ENCODE results near the gene CADM1.

The CADM1 gene

GRCh38 chr11:115363426-115363825, 140.8 kb downstream of the CADM1 start:
- H3K36me3 ChIP-seq (ENCODE audit: insufficient read depth) = no peaks in the 10 kb centered on the region
- H3K4me1 ChIP-seq (ENCODE audit: low read depth, poor library complexity, severe bottlenecking) = no peaks in the 10 kb centered on the region
- H3K27ac ChIP-seq = no peak overlapping the region
- no peak overlapping the region for H2AFZ ChIP-seq (ENCODE audit: low read depth)
- no peak for TF ChIP-seq CTCF (conservative IDR thresholded peaks at IDR 0.05; ENCODE audit: low read depth, low read length)
- H3K9ac ChIP-seq = no peak overlapping the region
- no peak overlapping the region for H3K4me2 ChIP-seq
- H3K79me2 ChIP-seq (ENCODE audit: insufficient read depth, low read depth) = no peaks in the 10 kb centered on the region
- no peak overlapping the region for H3K4me3 ChIP-seq (IDR thresholded peaks at IDR 0.05; ENCODE audit: insufficient read depth, low read depth, low read length)
- no peaks in the 10 kb centered on the region for H3K27me3 ChIP-seq (ENCODE audit: insufficient read depth, low read depth)
- H4K20me1 ChIP-seq (ENCODE audit: insufficient read depth) = no peaks in the 10 kb centered on the region

- Histone ChIP-seq H3K4me2 (no peak overlapping the region), H3K36me3 (ENCODE audit: insufficient read depth) (no peaks in the 10 kb centered on the region), H3K27me3 (ENCODE audit: insufficient read depth, low read depth) (no peaks in the 10 kb centered on the region), H2AFZ (ENCODE audit: low read depth) (no peak overlapping the region), H3K9ac (no peak overlapping the region), H3K79me2 (ENCODE audit: insufficient read depth, low read depth) (no peaks in the 10 kb centered on the region), H3K4me1 (ENCODE audit: low read depth, poor library complexity, severe bottlenecking) (no peaks in the 10 kb centered on the region), H3K4me3 (IDR thresholded peaks at IDR 0.05; ENCODE audit: insufficient read depth, low read depth, low read length) (no peak overlapping the region), H3K27ac (no peak overlapping the region), H4K20me1 (ENCODE audit: insufficient read depth) (no peaks in the 10 kb centered on the region)
- TF ChIP-seq CTCF (conservative IDR thresholded peaks at IDR 0.05; ENCODE audit: low read depth, low read length) = no peak
Observed at GRCh38 chr11:115362997-115363396, 141.2 kb downstream of the CADM1 start.

DNA sequence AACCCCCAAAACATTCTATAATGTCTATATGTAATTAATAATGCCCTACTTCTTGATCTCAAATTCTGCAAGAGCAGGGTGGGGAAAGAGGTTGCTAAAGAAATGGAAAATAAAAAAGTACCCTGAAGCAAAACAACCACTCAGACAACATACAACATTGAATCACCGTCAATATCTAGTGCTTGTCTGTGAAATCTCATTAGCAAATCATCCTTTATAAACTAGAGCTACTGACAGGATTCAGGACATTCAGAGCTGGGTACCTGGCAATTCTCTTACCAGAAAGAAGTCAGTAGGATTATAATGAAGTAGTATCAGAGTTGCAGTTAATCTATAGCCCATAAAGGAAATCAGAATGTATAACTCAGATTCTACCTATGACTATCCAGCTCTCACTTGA, 143.2 kb downstream of the CADM1 start:
- Histone ChIP-seq H4K20me1 (ENCODE audit: insufficient read depth) (no peaks in the 10 kb centered on the region), H3K4me2 (no peak overlapping the region), H3K36me3 (ENCODE audit: insufficient read depth) (no peaks in the 10 kb centered on the region), H3K4me3 (IDR thresholded peaks at IDR 0.05; ENCODE audit: insufficient read depth, low read depth, low read length) (no peak overlapping the region), H3K4me1 (ENCODE audit: low read depth, poor library complexity, severe bottlenecking) (no peaks in the 10 kb centered on the region), H3K27me3 (ENCODE audit: insufficient read depth, low read depth) (no peaks in the 10 kb centered on the region), H3K9ac (no peak overlapping the region), H3K27ac (no peak overlapping the region), H2AFZ (ENCODE audit: low read depth) (no peak overlapping the region), H3K79me2 (ENCODE audit: insufficient read depth, low read depth) (no peaks in the 10 kb centered on the region)
- no peak for TF ChIP-seq CTCF (conservative IDR thresholded peaks at IDR 0.05; ENCODE audit: low read depth, low read length)

GRCh38 chr11:115360186-115360824, 143.9 kb downstream of the CADM1 start:
- H3K4me2 ChIP-seq = no peak overlapping the region
- no peaks in the 10 kb centered on the region for H3K27me3 ChIP-seq (ENCODE audit: insufficient read depth, low read depth)
- H3K27ac ChIP-seq = no peak overlapping the region
- no peak for TF ChIP-seq CTCF (conservative IDR thresholded peaks at IDR 0.05; ENCODE audit: low read depth, low read length)
- H2AFZ ChIP-seq (ENCODE audit: low read depth) = no peak overlapping the region
- H4K20me1 ChIP-seq (ENCODE audit: insufficient read depth) = no peaks in the 10 kb centered on the region
- no peak overlapping the region for H3K4me3 ChIP-seq (IDR thresholded peaks at IDR 0.05; ENCODE audit: insufficient read depth, low read depth, low read length)
- H3K9ac ChIP-seq = no peak overlapping the region
- no peaks in the 10 kb centered on the region for H3K36me3 ChIP-seq (ENCODE audit: insufficient read depth)
- no peaks in the 10 kb centered on the region for H3K79me2 ChIP-seq (ENCODE audit: insufficient read depth, low read depth)
- no peaks in the 10 kb centered on the region for H3K4me1 ChIP-seq (ENCODE audit: low read depth, poor library complexity, severe bottlenecking)
